NCI-H345 treated with DMSO at 0.1 percent for 48 hours (cell line): ENCODE measurements around the gene GAA.

Source experiments
- DNase-seq: peaks from one replicate; lab custom pipeline; 2025; ENCODE audit not compliant: unreplicated experiment; lab: John Stamatoyannopoulos, UW

The GAA gene

GRCh38 chr17:80103449-80104085 lies 2.2 kb downstream of the GAA start:
- no peak for DNase-seq

GRCh38 chr17:80104321-80104955 lies 3.1 kb downstream of the GAA start:
- peak; percentile 86 for DNase-seq

- DNase-seq: no peak
These were observed 3.6 kb downstream of the GAA start for GRCh38 chr17:80104956-80105375.

DNA sequence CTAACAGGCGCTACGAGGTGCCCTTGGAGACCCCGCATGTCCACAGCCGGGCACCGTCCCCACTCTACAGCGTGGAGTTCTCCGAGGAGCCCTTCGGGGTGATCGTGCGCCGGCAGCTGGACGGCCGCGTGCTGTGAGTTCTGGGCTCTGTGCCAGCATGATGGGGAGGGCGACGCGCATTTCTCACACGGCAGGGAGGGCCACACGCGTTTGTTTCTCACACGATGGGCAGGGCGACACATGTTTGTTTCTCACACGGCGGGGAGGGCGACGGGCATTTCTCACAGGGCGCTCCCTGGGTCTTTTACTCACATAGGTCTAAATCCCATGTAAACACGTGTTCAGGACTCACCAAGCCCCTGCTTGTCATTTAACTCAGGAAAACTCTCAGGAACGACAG lies 4.4 kb downstream of the GAA start:
- peak; percentile 83 for DNase-seq

GRCh38 chr17:80106176-80106575 lies 4.8 kb downstream of the GAA start:
- DNase-seq: peak; percentile 40

GRCh38 chr17:80106751-80107150 lies 5.4 kb downstream of the GAA start:
- DNase-seq: no peak

- no peak for DNase-seq
These were observed 6.0 kb downstream of the GAA start for GRCh38 chr17:80107231-80108021.

GRCh38 chr17:80108036-80108971 lies 6.9 kb downstream of the GAA start:
- no peak for DNase-seq

DNA sequence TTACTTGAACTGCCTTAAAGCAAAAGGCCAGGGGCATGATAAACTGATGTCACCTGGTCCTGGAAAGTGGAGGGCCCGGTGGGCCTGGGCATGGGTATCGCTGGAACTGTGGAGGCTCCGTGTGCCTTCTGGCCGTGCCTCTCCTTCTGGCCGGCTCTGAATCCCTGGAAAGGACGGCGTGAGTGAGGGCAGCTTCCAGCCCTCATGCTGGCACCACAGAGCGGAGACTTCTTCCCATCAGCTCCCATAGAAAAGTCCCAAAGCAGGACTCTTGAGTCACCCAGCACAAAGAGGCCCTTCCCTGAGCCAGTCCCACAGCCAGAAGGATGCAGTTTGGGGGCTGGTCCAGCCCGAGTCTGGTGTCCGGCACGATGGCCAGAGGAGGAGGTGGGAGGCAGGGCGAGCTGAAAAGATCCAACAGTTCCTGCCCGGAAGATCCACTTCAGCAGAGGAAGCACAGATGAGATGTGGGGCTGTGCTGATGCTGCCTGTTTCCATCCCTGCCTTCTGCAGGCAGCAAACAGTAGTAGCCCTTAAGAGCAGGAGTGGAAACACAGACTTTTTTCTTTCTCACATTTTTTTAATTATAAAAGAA lies 7.8 kb downstream of the GAA start:
- DNase-seq: no peak

GRCh38 chr17:80109713-80110446 lies 8.5 kb downstream of the GAA start:
- DNase-seq: peak; percentile 78

GRCh38 chr17:80110447-80110812 lies 9.0 kb downstream of the GAA start:
- no peak for DNase-seq

DNA sequence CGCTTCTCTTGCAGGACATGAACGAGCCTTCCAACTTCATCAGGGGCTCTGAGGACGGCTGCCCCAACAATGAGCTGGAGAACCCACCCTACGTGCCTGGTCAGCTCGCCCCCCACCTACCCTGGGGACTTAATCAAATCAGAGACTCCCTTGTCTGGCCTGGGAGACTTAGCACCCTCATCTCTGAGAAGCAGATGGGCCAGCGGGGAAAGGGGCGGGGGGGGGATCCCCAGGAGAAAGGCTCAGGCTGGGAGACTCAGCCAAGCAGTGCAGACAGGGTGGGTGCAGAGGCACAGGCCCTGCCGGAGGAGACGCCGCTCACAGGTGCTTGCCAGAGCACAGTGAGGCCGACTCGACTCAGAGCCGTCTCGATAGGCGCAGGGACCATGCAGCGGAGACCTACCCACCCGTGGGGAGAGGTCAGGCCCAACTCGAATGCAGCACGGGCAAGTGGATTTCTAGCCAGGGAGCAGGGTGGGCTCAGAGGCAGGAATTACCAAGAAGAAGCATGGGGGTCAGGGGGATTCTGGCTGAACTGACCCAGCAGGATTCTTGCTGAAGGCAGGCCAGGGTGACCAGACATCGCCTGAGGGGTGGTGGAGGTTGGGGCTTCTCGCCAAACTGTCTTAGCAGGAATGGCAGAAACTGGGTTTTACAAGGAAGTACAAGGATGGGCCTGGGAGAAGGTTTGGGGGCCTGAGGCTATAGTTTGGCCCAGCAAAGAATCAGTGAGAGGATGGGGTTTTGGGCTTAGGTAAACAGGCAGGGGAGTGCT lies 9.7 kb downstream of the GAA start:
- DNase-seq: no peak

- DNase-seq: no peak
These were observed 10.5 kb downstream of the GAA start for GRCh38 chr17:80111702-80112470.

DNA sequence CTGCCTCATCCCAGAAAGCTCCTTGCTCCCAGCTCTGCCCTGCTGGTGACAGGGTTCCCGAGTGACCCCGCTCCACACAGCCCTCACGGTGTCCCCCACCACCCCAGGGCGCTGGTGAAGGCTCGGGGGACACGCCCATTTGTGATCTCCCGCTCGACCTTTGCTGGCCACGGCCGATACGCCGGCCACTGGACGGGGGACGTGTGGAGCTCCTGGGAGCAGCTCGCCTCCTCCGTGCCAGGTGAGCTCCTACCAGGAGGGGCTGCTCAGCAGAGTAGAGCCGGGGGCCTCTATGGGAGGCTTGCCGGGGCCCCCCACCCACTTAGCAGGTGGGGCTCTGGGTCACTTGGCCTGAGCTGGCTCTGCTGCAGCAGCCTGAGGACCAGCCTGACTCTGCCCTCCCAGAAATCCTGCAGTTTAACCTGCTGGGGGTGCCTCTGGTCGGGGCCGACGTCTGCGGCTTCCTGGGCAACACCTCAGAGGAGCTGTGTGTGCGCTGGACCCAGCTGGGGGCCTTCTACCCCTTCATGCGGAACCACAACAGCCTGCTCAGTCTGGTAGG lies 11.2 kb downstream of the GAA start:
- no peak for DNase-seq

GRCh38 chr17:80113033-80113484 lies 11.7 kb downstream of the GAA start:
- DNase-seq: no peak

- no peak for DNase-seq
These were observed 13.4 kb downstream of the GAA start for GRCh38 chr17:80114758-80115157.

DNA sequence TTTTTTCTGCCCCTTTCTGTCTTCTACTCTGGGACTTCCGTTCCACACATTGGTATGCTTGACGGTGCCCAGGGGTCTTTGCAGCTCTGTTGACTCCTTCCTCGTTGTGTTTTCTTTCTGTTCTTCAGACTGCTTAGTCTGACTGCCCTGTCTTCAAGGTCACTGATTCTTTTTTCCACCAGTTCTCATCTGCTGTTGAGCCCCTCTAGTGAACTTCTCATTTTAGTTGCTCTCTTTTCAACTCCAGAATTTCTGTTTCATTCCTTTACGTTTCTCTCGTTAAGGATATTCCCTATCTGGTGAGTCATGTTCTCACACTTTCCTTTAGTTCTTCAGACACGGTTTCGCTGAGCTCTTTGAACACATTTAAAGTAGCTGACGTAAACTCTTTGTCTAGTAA lies 13.8 kb downstream of the GAA start:
- no peak for DNase-seq

DNA sequence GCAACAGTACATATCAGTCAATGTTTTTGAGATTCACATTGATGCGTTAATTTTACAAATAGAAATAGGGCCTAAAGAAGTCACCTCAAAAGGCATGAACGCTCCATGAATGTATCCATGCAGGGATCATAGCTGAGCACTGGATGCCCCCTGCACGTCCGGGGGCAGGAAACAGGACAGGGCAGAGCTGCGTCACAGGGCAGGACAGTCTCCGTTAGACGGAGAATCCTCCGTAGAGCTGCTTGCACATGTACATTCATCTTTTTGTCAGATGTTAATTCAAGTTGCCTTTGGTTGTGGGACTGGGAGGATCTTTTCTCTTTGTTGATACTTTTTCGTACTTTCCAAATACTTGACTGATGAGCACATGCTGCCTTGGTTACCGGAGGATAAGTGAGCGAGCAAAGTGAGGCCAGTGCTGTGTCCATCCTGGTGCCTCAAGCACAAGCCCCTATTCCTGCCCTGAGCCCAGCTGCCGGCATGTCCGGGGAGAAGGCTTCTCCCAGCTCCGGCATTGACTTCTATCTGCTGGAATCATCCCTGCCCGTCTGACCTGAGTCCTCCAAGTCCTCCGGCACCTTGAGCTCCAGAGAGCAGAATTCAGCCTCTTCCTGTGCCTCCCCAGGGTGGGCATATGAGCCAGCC lies 15.0 kb downstream of the GAA start:
- no peak for DNase-seq
